GM12865 (cell line): ENCODE measurements around the gene PRDM1.

Source experiments
- DNase-seq: peaks from one replicate; pipeline ENCODE4 v3.0.0; 2010; ENCODE audit warnings: low read depth
- H3K4me3 ChIP-seq: 2 replicates; pipeline ENCODE4 v1.5.1; 2011; ENCODE audit warnings: mild to moderate bottlenecking, low read depth, low read length, control low read depth
- CTCF ChIP-seq: IDR thresholded peaks from 2 replicates; pipeline ENCODE4 v1.5.1; 2011; ENCODE audit warnings: low read length, control low read depth, low read depth, inconsistent platforms; ENCODE audit not compliant: insufficient read depth; ENCODE audit errors: missing control alignments

The PRDM1 gene

DNA sequence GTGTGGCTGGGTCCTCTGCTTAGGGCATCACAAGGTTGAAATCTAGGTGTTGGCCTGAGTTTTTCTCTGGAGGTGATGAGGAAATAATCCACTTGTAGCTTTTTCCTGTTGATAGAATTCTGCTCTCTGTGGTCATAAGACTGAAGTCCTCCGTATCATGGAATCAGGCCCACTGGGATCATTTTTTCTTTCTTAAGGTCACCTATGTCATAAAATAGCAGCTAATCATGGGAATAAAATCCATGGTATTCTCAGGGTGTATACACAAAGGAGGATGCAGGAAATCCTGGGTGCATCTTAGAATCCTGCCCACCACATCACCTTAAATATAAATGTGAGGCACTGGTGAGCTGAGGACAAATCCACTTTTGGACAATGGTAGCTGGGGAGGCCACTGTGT is 72.7 kb downstream of the PRDM1 start:
- DNase-seq, result no peak
- no peak overlapping the region for H3K4me3 ChIP-seq
- no peak for TF ChIP-seq CTCF
